ENCODE measurements around the gene NPHP4. TPM values are rescaled to one million over a fixed set of nuclear protein-coding genes. Genes with fewer than 3 reads are reported as not detected.
A peak's percentile ranks its signal among the peaks of the same experiment; 100 is the strongest.

NPHP4 gene
- total and polyA plus RNA-seq, 12 donors, result 2.7 to 13.2 (median 7.3) TPM

DNA sequence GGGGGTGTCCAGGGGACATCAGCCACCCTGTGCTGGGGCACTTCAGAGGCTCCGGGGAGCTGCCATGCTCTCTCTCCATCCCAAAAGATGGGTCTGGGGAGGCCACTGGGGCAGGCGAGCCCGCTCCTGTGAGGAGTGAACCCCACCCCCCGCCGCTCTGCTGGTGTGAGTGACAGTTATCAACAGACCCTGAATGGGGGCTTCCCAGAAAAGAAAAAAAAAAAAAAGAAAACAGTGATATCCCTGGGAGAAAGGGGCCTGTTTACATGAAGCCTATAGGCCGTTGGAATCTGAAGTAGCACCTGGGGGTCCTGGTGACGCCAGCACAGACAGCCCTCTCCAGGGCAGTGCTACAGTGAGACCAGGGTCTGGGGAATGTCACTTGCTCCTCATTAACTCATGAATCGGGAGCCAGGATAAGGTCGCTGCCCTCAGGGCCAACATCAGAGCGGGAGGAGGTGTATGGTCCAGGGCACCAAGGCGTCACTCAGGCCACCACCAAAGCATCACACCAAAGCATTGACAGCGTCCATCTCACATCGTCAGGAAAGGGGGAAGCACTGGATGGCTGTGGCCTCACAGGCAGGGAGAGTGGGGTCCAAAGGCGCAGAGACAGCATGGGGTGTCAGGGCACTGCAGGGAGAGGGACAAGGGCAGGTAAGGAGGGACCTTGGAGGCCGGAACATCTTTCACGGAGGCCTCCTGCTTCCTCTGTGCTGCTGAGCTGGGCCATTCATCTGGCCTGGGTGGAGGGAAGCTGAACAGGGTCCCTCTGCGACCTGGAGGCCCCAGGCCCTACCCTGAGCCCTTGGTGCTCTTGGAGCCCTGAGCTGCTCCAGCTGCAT, 8.4 kb upstream of the NPHP4 start:
- Histone ChIP-seq H3K27me3 (no peaks in the 10 kb centered on the region), H3K36me3 (replicated peaks in 1 of 2) (no peaks in the 10 kb centered on the region), H3K27ac (no peak overlapping the region), H3K4me1 (replicated peaks in 1 of 2) (peaks cover 7 to 17% of the 10 kb centered on the region in 2 donors), H3K4me3 (no peak overlapping the region), H3K9me3 (replicated peaks in 1 of 3) (no peaks in the 10 kb centered on the region)
- intact Hi-C loops (cut with DNase I), result no loop called here
- TF ChIP-seq, protein P1, sequence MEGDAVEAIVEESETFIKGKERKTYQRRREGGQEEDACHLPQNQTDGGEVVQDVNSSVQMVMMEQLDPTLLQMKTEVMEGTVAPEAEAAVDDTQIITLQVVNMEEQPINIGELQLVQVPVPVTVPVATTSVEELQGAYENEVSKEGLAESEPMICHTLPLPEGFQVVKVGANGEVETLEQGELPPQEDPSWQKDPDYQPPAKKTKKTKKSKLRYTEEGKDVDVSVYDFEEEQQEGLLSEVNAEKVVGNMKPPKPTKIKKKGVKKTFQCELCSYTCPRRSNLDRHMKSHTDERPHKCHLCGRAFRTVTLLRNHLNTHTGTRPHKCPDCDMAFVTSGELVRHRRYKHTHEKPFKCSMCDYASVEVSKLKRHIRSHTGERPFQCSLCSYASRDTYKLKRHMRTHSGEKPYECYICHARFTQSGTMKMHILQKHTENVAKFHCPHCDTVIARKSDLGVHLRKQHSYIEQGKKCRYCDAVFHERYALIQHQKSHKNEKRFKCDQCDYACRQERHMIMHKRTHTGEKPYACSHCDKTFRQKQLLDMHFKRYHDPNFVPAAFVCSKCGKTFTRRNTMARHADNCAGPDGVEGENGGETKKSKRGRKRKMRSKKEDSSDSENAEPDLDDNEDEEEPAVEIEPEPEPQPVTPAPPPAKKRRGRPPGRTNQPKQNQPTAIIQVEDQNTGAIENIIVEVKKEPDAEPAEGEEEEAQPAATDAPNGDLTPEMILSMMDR (IDR thresholded peaks at IDR 0.05), result no peak
- TF ChIP-seq POLR2A (IDR thresholded peaks at IDR 0.05), result no peak
- peak in 1 of 7 donors; percentile 8 for DNase-seq
- 86 to 95% (median 91%) methylated on average over 11 to 17 of the region's 17 CpGs for WGBS, 4 donors

DNA sequence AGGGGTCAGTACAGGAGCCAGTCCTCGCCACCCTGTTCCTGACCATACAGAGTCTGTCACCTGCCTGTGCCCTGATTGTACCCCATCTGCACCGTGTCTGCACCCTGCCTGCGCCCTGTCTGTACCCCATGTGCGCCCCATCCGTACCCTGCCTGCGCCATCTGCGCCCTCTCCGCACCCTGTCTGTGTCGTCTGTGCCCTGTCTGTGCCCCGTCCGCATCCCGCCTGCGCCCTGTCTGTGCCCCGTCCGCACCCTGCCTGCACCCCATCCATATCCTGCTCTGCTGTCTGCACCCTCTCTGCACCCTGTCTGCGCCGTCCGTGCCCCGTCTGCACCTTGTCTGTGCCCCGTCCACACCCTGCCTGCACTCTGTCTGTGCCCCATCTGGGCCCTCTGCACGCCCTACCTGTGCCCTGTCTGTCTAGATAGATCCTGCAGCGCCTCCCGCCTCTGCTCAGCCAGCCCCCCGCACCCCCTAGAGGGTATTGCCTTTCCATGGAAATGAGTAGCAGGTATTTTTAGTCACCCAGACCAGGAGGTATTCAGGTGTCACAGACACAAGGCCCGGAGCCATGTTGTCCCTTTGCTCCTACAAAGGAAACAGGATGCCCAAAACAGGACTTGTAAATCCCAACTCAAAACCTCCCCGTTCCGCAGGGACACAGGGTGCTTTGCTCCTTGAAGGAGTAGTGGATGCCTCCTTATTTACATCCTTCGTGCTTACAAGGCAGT, 7.7 kb upstream of the NPHP4 start:
- 91 to 95% (median 92%) methylated on average over 26 to 28 of the region's 28 CpGs for WGBS, 4 donors
- intact Hi-C loops (cut with DNase I), result no loop called here
- Histone ChIP-seq H3K36me3 (replicated peaks in 1 of 2) (no peaks in the 10 kb centered on the region), H3K9me3 (replicated peaks in 1 of 3) (no peaks in the 10 kb centered on the region), H3K4me3 (no peak overlapping the region), H3K4me1 (replicated peaks in 1 of 2) (peaks cover 7 to 17% of the 10 kb centered on the region in 2 donors), H3K27me3 (no peaks in the 10 kb centered on the region), H3K27ac (no peak overlapping the region)
- DNase-seq, result peak in 1 of 7 donors; percentile 10
- TF ChIP-seq, protein P1 (IDR thresholded peaks at IDR 0.05), result no peak
- TF ChIP-seq POLR2A (IDR thresholded peaks at IDR 0.05), result no peak

DNA sequence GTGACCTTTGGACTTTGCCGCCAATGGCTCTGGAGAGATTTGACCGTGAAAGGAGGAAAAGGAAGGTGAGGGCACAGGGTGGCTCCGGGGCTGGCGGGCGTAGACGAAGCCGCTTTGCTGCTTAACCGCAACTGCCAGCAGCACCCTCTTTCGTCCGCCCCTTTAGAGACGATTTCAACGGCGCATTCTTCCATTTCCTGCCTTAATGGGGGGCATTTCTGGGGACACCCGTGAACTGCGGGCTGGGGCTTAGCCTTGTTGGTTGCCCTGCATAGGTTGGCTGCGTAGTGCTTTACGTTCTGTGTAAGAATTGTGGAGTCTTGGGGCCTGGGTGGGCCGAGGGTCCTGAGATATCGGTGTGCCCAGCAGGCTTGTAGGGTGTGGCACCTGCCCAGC, 6.7 kb upstream of the NPHP4 start:
- peak in 1 of 7 donors; percentile 5 for DNase-seq
- WGBS, 4 donors, result 95 to 97% (median 95%) methylated on average over 19 of the region's 19 CpGs
- intact Hi-C loops (cut with DNase I), result no loop called here
- Histone ChIP-seq H3K9me3 (replicated peaks in 1 of 3) (no peaks in the 10 kb centered on the region), H3K36me3 (replicated peaks in 1 of 2) (no peaks in the 10 kb centered on the region), H3K27me3 (no peaks in the 10 kb centered on the region), H3K4me1 (replicated peaks in 1 of 2) (peaks cover 7 to 17% of the 10 kb centered on the region in 2 donors), H3K4me3 (no peak overlapping the region), H3K27ac (no peak overlapping the region)
- no peak for TF ChIP-seq POLR2A (IDR thresholded peaks at IDR 0.05)
- TF ChIP-seq, protein P1 (IDR thresholded peaks at IDR 0.05), result no peak
